Caco-2 (cell line): ENCODE results near the gene CTSD. TPM values are rescaled to one million over a fixed set of nuclear protein-coding genes. Genes with fewer than 3 reads are reported as not detected.

Experiments
- BruUV-seq: library from RNA; stranded (reverse); fragments of 400-500 nt; replicated peaks from 2 replicates; lab custom pipeline; 2021; lab: Mats Ljungman, UMichigan
- CTCF ChIA-PET: fragments of 300-600 bp; sonication (Branson Sonifier 250); formaldehyde crosslinking; loops from one replicate; lab custom pipeline; 2022; ENCODE audit warnings: antibody characterized with exemption; lab: Charles Lee
- POLR2A ChIA-PET: fragments of 300-600 bp; sonication (Branson Sonifier 250); formaldehyde crosslinking; loops from one replicate; lab custom pipeline; 2022; ENCODE audit warnings: antibody characterized with exemption; lab: Charles Lee
- DNase-seq, 2 experiments: peaks; one replicate each; pipeline versions ENCODE4 v3.0.0 to v3.0.0-alpha.2; 2020 to 2022
- H3K27me3 ChIP-seq: replicated peaks from 2 replicates; pipeline ENCODE4 v1.6.0; 2011; ENCODE audit warnings: low read length; ENCODE audit not compliant: control insufficient read depth, insufficient read depth
- H3K36me3 ChIP-seq: 2 replicates; pipeline ENCODE4 v1.5.1; 2011; ENCODE audit warnings: low read length; ENCODE audit not compliant: control insufficient read depth, insufficient read depth
- H3K4me1 ChIP-seq: fragments of 250-450 bp; sonication (Bioruptor Pico); 2 replicates; pipeline ENCODE4 v1.5.1; 2020; ENCODE audit warnings: mild to moderate bottlenecking
- H3K4me3 ChIP-seq: 2 replicates; pipeline ENCODE4 v1.5.1; 2011; ENCODE audit warnings: low read depth, mild to moderate bottlenecking, control low read depth, low read length
- H3K9me3 ChIP-seq: fragments of 250-450 bp; sonication (Bioruptor Pico); 2 replicates; pipeline ENCODE4 v1.5.1; 2020; ENCODE audit warnings: mild to moderate bottlenecking, moderate library complexity
- H3K27ac Mint-ChIP-seq: one replicate; pipeline ENCODE4 v1.8.0; 2022; ENCODE audit warnings: mixed read lengths; ENCODE audit not compliant: unreplicated experiment
- H3K27me3 Mint-ChIP-seq: one replicate; pipeline ENCODE4 v1.8.0; 2022; ENCODE audit warnings: mixed read lengths; ENCODE audit not compliant: insufficient read depth, unreplicated experiment
- H3K36me3 Mint-ChIP-seq: one replicate; pipeline ENCODE4 v1.8.0; 2022; ENCODE audit warnings: mild to moderate bottlenecking, mixed read lengths; ENCODE audit not compliant: insufficient read depth, unreplicated experiment
- H3K4me1 Mint-ChIP-seq: one replicate; pipeline ENCODE4 v1.8.0; 2022; ENCODE audit warnings: low read depth, mixed read lengths; ENCODE audit not compliant: unreplicated experiment
- H3K4me3 Mint-ChIP-seq: one replicate; pipeline ENCODE4 v1.8.0; 2022; ENCODE audit warnings: mild to moderate bottlenecking, moderate library complexity, mixed read lengths; ENCODE audit not compliant: unreplicated experiment
- H3K9me3 Mint-ChIP-seq: one replicate; pipeline ENCODE4 v1.8.0; 2022; ENCODE audit warnings: mixed read lengths; ENCODE audit not compliant: unreplicated experiment
- CTCF ChIP-seq, 2 experiments: fragments of 200-600 bp in 1 of 2; IDR thresholded peaks; 1 replicate in 1 of 2; 2 replicates in 1 of 2; pipeline versions ENCODE4 v1.5.1 to v1.8.0; 2011 to 2022; ENCODE audit warnings: antibody characterized with exemption in 1 of 2, control low read depth in 1 of 2, inconsistent platforms in 1 of 2, low read depth in 1 of 2, low read length in 1 of 2, mild to moderate bottlenecking in 1 of 2, moderate library complexity in 1 of 2; ENCODE audit not compliant: insufficient read depth in 1 of 2, severe bottlenecking in 1 of 2, unreplicated experiment in 1 of 2
- intact Hi-C: fragments of 100-400 bp; cut with micrococcal nuclease; formaldehyde crosslinking; loops from one replicate; pipeline ENCODE4 v1.10.0; 2022; ENCODE audit not compliant: unreplicated experiment
- total RNA-seq: library from RNA; stranded (reverse); gene quantifications from 2 replicates; pipeline ENCODE4 v1.2.3, GENCODE V29; 2022

CTSD gene
- total RNA-seq, 1 experiment from 2014 or later, result 335 TPM

- no TSS peak for BruUV-seq
- DNase-seq, result no peak
- no peaks in the 10 kb centered on the region for H3K4me1 Mint-ChIP-seq
- H3K9me3 Mint-ChIP-seq, result peaks cover 16% of the 10 kb centered on the region
- CTCF ChIA-PET, result no interaction called here
- H3K27me3 Mint-ChIP-seq, result peaks cover 8% of the 10 kb centered on the region
- Histone ChIP-seq H3K4me3 (no peak overlapping the region), H3K9me3 (no peaks in the 10 kb centered on the region), H3K4me1 (no peaks in the 10 kb centered on the region), H3K36me3 (no peaks in the 10 kb centered on the region), H3K27me3 (no peaks in the 10 kb centered on the region; the same call in 1 of the 2 replicates)
- H3K4me3 Mint-ChIP-seq, result no peak overlapping the region
- intact Hi-C loops, result no loop called here
- POLR2A ChIA-PET, result no interaction called here
- no peak for TF ChIP-seq CTCF (IDR thresholded peaks at IDR 0.05; ENCODE audit: insufficient read depth in 1 of 2, low read depth in 1 of 2, low read length in 1 of 2, severe bottlenecking in 1 of 2, unreplicated experiment in 1 of 2)
- no peak overlapping the region for H3K27ac Mint-ChIP-seq
- no peaks in the 10 kb centered on the region for H3K36me3 Mint-ChIP-seq
Observed at GRCh38 chr11:1742869-1743584, 20.7 kb downstream of the CTSD start.

- H3K27me3 ChIP-seq, result no peaks in the 10 kb centered on the region; the same call in 1 of the 2 replicates
- DNase-seq, result peak in 1 of 2 experiments; percentile 5
- ChIA-PET POLR2A (no interaction called here), CTCF (no interaction called here)
- Mint-ChIP-seq H3K4me3 (no peak overlapping the region), H3K4me1 (no peaks in the 10 kb centered on the region), H3K27me3 (peaks cover 8% of the 10 kb centered on the region), H3K27ac (no peak overlapping the region), H3K36me3 (no peaks in the 10 kb centered on the region), H3K9me3 (peaks cover 23% of the 10 kb centered on the region)
- H3K9me3 ChIP-seq, result peaks cover 5% of the 10 kb centered on the region; the same call in 1 of the 2 replicates
- TF ChIP-seq CTCF (IDR thresholded peaks at IDR 0.05; ENCODE audit: insufficient read depth in 1 of 2, low read depth in 1 of 2, low read length in 1 of 2, severe bottlenecking in 1 of 2, unreplicated experiment in 1 of 2), result no peak
- intact Hi-C loops, result no loop called here
- no TSS peak for BruUV-seq
- H3K4me3 ChIP-seq, result no peak overlapping the region
- no peaks in the 10 kb centered on the region for H3K36me3 ChIP-seq
- H3K4me1 ChIP-seq, result no peaks in the 10 kb centered on the region
Observed at GRCh38 chr11:1742371-1742770, 21.4 kb downstream of the CTSD start.

- DNase-seq, result peak in 1 of 2 experiments; percentile 20
- intact Hi-C loops, result no loop called here
- Mint-ChIP-seq H3K27ac (no peak overlapping the region), H3K4me1 (no peaks in the 10 kb centered on the region), H3K4me3 (no peak overlapping the region), H3K9me3 (peaks cover 29% of the 10 kb centered on the region), H3K27me3 (peaks cover 8% of the 10 kb centered on the region), H3K36me3 (no peaks in the 10 kb centered on the region)
- H3K4me3 ChIP-seq, result no peak overlapping the region
- no peaks in the 10 kb centered on the region; the same call in 1 of the 2 replicates for H3K27me3 ChIP-seq
- ChIA-PET POLR2A (no interaction called here), CTCF (no interaction called here)
- no peaks in the 10 kb centered on the region for H3K36me3 ChIP-seq
- peaks cover 10% of the 10 kb centered on the region for H3K9me3 ChIP-seq
- BruUV-seq, result no TSS peak
- TF ChIP-seq CTCF (IDR thresholded peaks at IDR 0.05; ENCODE audit: insufficient read depth in 1 of 2, low read depth in 1 of 2, low read length in 1 of 2, severe bottlenecking in 1 of 2, unreplicated experiment in 1 of 2), result no peak
- H3K4me1 ChIP-seq, result no peaks in the 10 kb centered on the region
Observed at GRCh38 chr11:1741741-1742140, 22.0 kb downstream of the CTSD start.
